Natural killer cell (primary cell): Measurements from ENCODE around the gene PGRMC2. TPM values are rescaled to one million over a fixed set of nuclear protein-coding genes. Genes with fewer than 3 reads are reported as not detected.

Experiments used
- ATAC-seq, 3 donors: fragments of 150-1000 bp in 2 of 3; fragments of 200-7000 bp in 1 of 3; cut with Tn5 transposase; 1 replicate in 1 of 3; 2 replicates in 2 of 3; pipeline ENCODE4 v1.10.0; 2021; ENCODE audit warnings: mild to moderate bottlenecking in 2 of 3, moderate library complexity in 2 of 3
- DNase-seq, 2 donors: peaks; one replicate each; pipeline versions ENCODE4 v3.0.0 to v3.0.0-alpha.2; 2013 to 2021; ENCODE audit warnings: mixed read lengths in 1 of 2
- H3K27ac ChIP-seq: one replicate; pipeline ENCODE4 v1.5.1; 2013; ENCODE audit warnings: mild to moderate bottlenecking, low read length
- H3K27me3 ChIP-seq: one replicate; pipeline ENCODE4 v1.6.1; 2013; ENCODE audit warnings: low read length; ENCODE audit not compliant: control insufficient read depth, insufficient read depth
- H3K36me3 ChIP-seq: one replicate; pipeline ENCODE4 v1.6.1; 2013; ENCODE audit warnings: low read length; ENCODE audit not compliant: control insufficient read depth, insufficient read depth
- H3K4me1 ChIP-seq: one replicate; pipeline ENCODE4 v1.6.1; 2013; ENCODE audit warnings: low read length; ENCODE audit not compliant: control insufficient read depth, insufficient read depth
- H3K4me3 ChIP-seq: one replicate; pipeline ENCODE4 v1.5.1; 2013; ENCODE audit warnings: low read length
- H3K9me3 ChIP-seq: one replicate; pipeline ENCODE4 v1.6.1; 2013; ENCODE audit warnings: low read length; ENCODE audit not compliant: control insufficient read depth, insufficient read depth
- H3K27ac Mint-ChIP-seq, 2 donors: one replicate each; pipeline ENCODE4 v1.8.0; 2022; ENCODE audit warnings: mild to moderate bottlenecking in 2 of 2, mixed read lengths in 2 of 2, moderate library complexity in 1 of 2
- H3K27me3 Mint-ChIP-seq, 2 donors: one replicate each; pipeline ENCODE4 v1.8.0; 2022; ENCODE audit warnings: low read depth in 2 of 2, mixed read lengths in 2 of 2
- H3K36me3 Mint-ChIP-seq: one replicate; pipeline ENCODE4 v1.8.0; 2022; ENCODE audit warnings: mixed read lengths
- H3K4me1 Mint-ChIP-seq, 2 donors: one replicate each; pipeline ENCODE4 v1.8.0; 2022; ENCODE audit warnings: mixed read lengths in 2 of 2
- H3K4me3 Mint-ChIP-seq: one replicate; pipeline ENCODE4 v1.8.0; 2022; ENCODE audit warnings: mild to moderate bottlenecking, moderate library complexity, mixed read lengths
- H3K9me3 Mint-ChIP-seq, 2 donors: one replicate each; pipeline ENCODE4 v1.8.0; 2022; ENCODE audit warnings: mixed read lengths in 2 of 2
- WGBS: methylation state at CpG from one replicate; pipeline ENCODE4 v1.1.7; 2013; ENCODE audit warnings: missing lambda C conversion rate; ENCODE audit not compliant: insufficient coverage; 5-methylcytosine and 5-hydroxymethylcytosine counted together
- intact Hi-C: fragments of 100-400 bp; cut with micrococcal nuclease; formaldehyde crosslinking; loops from one replicate; pipeline ENCODE4 v1.14.2; 2022
- total RNA-seq, 4 donors: library from RNA; stranded (reverse); fragments of 120-200 nt in 1 of 4; gene quantifications; one replicate each; pipeline versions ENCODE4 v1.2.3 to v1.2.4, GENCODE V29; 2013 to 2022
- TF ChIP-seq, protein P1 (sequence below): fragments of 200-600 bp; IDR thresholded peaks from one replicate; pipeline ENCODE4 v1.8.0; 2022; ENCODE audit warnings: antibody characterized with exemption

The PGRMC2 gene
- total RNA-seq, 3 donors from 2014 or later (not counting 1 experiment from before 2014, with no cell fraction given): 42.0 to 58.6 (median 53.2) TPM

DNA sequence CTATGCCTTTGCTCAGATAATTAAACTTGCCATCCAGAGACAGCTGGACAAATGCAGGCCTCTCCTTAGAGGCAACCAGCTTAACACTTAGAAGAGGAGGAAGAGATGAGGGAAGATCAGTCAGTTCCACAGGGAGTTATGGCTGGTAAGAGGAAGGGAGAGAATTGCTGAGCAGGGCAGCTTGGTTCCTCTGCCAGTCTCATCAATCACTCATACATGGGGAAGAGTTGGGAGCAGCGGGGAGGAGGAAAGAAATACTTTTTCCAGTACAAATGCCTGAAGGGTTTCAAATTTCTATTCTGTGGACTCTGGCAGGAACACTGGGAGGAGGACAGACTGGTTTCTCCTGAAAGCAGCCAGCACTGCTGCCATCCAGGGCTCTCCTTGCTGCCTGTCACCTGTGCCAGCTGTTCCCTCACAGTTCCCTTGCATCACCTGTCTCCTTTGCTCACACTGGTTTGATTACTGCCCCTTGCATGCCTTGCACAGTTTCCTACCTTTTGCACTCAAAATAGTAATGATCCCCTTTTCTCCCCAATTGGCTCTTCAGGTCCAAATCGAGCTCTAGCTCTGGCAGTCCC, 59.5 kb downstream of the PGRMC2 start:
- TF ChIP-seq, protein P1, sequence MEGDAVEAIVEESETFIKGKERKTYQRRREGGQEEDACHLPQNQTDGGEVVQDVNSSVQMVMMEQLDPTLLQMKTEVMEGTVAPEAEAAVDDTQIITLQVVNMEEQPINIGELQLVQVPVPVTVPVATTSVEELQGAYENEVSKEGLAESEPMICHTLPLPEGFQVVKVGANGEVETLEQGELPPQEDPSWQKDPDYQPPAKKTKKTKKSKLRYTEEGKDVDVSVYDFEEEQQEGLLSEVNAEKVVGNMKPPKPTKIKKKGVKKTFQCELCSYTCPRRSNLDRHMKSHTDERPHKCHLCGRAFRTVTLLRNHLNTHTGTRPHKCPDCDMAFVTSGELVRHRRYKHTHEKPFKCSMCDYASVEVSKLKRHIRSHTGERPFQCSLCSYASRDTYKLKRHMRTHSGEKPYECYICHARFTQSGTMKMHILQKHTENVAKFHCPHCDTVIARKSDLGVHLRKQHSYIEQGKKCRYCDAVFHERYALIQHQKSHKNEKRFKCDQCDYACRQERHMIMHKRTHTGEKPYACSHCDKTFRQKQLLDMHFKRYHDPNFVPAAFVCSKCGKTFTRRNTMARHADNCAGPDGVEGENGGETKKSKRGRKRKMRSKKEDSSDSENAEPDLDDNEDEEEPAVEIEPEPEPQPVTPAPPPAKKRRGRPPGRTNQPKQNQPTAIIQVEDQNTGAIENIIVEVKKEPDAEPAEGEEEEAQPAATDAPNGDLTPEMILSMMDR: no peak
- Histone ChIP-seq H3K36me3 (no peaks in the 10 kb centered on the region), H3K27ac (no peak overlapping the region), H3K9me3 (no peaks in the 10 kb centered on the region), H3K27me3 (no peaks in the 10 kb centered on the region), H3K4me3 (no peak overlapping the region), H3K4me1 (no peaks in the 10 kb centered on the region)
- H3K9me3 Mint-ChIP-seq: no peaks in the 10 kb centered on the region
- no peak overlapping the region for H3K4me3 Mint-ChIP-seq
- intact Hi-C loops: no loop called here
- H3K4me1 Mint-ChIP-seq: no peaks in the 10 kb centered on the region
- peaks cover 7 to 30% of the 10 kb centered on the region in 2 donors for H3K27me3 Mint-ChIP-seq
- 73% methylated on average over 1 of the region's 2 CpGs for WGBS
- no peak for DNase-seq
- H3K36me3 Mint-ChIP-seq: no peaks in the 10 kb centered on the region
- H3K27ac Mint-ChIP-seq: no peak overlapping the region
- ATAC-seq: no peak

DNA sequence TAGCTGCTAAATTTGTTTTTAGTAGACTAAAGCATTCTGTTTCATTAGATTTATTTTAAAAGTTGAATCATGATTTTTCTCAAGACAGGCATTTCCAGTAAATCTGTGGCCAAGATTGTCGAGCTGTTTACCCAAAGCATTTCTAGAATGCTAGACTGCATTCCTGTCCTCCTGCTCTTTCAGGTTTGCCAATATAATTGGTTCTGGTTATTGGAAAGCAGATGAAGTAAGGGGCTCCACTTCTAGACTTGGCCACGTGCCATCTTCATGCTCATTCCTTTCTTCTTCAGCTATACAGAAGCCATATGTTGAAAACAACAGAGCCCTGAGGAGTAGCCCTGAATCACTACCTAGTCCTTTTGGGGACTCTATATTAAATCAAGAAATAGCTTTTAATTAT, 62.5 kb downstream of the PGRMC2 start:
- Mint-ChIP-seq H3K27me3 (peaks cover 3 to 18% of the 10 kb centered on the region in 2 donors), H3K36me3 (no peaks in the 10 kb centered on the region), H3K4me1 (no peaks in the 10 kb centered on the region), H3K9me3 (no peaks in the 10 kb centered on the region), H3K4me3 (no peak overlapping the region), H3K27ac (no peak overlapping the region)
- no peak for ATAC-seq
- Histone ChIP-seq H3K9me3 (no peaks in the 10 kb centered on the region), H3K4me1 (no peaks in the 10 kb centered on the region), H3K27me3 (no peaks in the 10 kb centered on the region), H3K4me3 (no peak overlapping the region), H3K27ac (no peak overlapping the region), H3K36me3 (no peaks in the 10 kb centered on the region)
- TF ChIP-seq, protein P1: no peak
- no peak for DNase-seq
- intact Hi-C loops: no loop called here
- WGBS: 85% methylated on average over 2 of the region's 2 CpGs

DNA sequence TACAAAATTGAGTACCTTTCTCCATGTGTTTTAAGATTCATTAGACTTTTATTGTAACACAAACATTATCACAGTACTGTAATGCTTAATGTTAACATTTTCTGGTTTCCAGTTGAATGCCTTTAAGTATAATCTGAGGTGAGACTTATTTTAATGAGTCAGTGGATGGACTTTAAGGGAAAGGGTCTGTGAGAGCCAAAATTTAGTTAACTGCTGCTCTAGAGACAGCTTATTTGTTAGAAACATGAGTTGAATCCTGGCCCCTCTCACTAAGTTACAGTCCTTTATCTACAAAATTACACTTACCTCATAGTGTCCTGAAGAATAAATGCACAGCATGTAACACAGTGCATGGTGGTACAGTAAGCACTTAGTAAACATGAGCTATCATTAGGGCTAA, 66.0 kb downstream of the PGRMC2 start:
- Mint-ChIP-seq H3K4me1 (no peaks in the 10 kb centered on the region), H3K9me3 (no peaks in the 10 kb centered on the region), H3K27me3 (no peaks in the 10 kb centered on the region), H3K4me3 (no peak overlapping the region), H3K27ac (no peak overlapping the region), H3K36me3 (no peaks in the 10 kb centered on the region)
- Histone ChIP-seq H3K4me3 (no peak overlapping the region), H3K36me3 (no peaks in the 10 kb centered on the region), H3K27ac (no peak overlapping the region), H3K27me3 (no peaks in the 10 kb centered on the region), H3K9me3 (no peaks in the 10 kb centered on the region), H3K4me1 (no peaks in the 10 kb centered on the region)
- TF ChIP-seq, protein P1: no peak
- intact Hi-C loops: no loop called here
- ATAC-seq: no peak
- DNase-seq: no peak
